ENCODE measurements around the gene PDE4B. TPM values are rescaled to one million over a fixed set of nuclear protein-coding genes. Genes with fewer than 3 reads are reported as not detected.
"Not testable (repeated sequence)": the region's sequence is repeated elsewhere in the genome, so short reads cannot be mapped to it uniquely, and the experiment has no call there.

Gene PDE4B
- total and polyA plus RNA-seq, 11 donors, result 1.4 to 71.9 (median 16.2) TPM

GRCh38 chr1:65844821-65845534, 52.3 kb downstream of the PDE4B start:
- Histone ChIP-seq H3K9me3 (peaks cover 0 to 21% (median 8%) of the 10 kb centered on the region in 12 donors), H3K4me1 (peaks cover 0 to 4% (median 0%) of the 10 kb centered on the region in 12 donors), H3K27ac (no peak overlapping the region), H3K4me3 (no peak overlapping the region), H3K36me3 (no peaks in the 10 kb centered on the region), H3K27me3 (no peaks in the 10 kb centered on the region)
- DNase-seq, result no peak
- TF ChIP-seq CTCF (IDR thresholded peaks at IDR 0.05) (no peak), POLR2A (IDR thresholded peaks at IDR 0.05) (no peak)
- intact Hi-C loops (cut with DNase I), result no loop called here
- 69 to 79% (median 76%) methylated on average over 3 of the region's 3 CpGs for WGBS, 4 donors
- ATAC-seq, result no peak

- no peak overlapping the region for H3K4me3 ChIP-seq
- no peaks in the 10 kb centered on the region for H3K36me3 ChIP-seq
- 80 to 85% (median 83%) methylated on average over 7 of the region's 7 CpGs for WGBS, 4 donors
- peaks cover 0 to 4% (median 0%) of the 10 kb centered on the region in 12 donors for H3K4me1 ChIP-seq
- peaks cover 0 to 21% (median 8%) of the 10 kb centered on the region in 12 donors for H3K9me3 ChIP-seq
- no peaks in the 10 kb centered on the region for H3K27me3 ChIP-seq
- TF ChIP-seq CTCF (IDR thresholded peaks at IDR 0.05) (no peak), POLR2A (IDR thresholded peaks at IDR 0.05) (no peak)
- DNase-seq (no peak), ATAC-seq (peak in 1 of 4 donors; percentile 33)
- H3K27ac ChIP-seq, result peak overlapping the region in 1 of 12 donors; percentile 37
- intact Hi-C loops (cut with DNase I), result no loop called here
Measured at GRCh38 chr1:65845535-65846060, 52.9 kb downstream of the PDE4B start.

GRCh38 chr1:65846866-65847265, 54.2 kb downstream of the PDE4B start:
- no peaks in the 10 kb centered on the region for H3K36me3 ChIP-seq
- ATAC-seq (no peak), DNase-seq (no peak)
- intact Hi-C loops (cut with DNase I), result no loop called here
- peaks cover 0 to 4% (median 0%) of the 10 kb centered on the region in 12 donors for H3K4me1 ChIP-seq
- H3K9me3 ChIP-seq, result peaks cover 0 to 22% (median 8%) of the 10 kb centered on the region in 12 donors
- TF ChIP-seq CTCF (IDR thresholded peaks at IDR 0.05), result no peak
- TF ChIP-seq POLR2A (IDR thresholded peaks at IDR 0.05), result no peak
- H3K4me3 ChIP-seq, result no peak overlapping the region
- H3K27ac ChIP-seq, result no peak overlapping the region
- H3K27me3 ChIP-seq, result no peaks in the 10 kb centered on the region

- no peaks in the 10 kb centered on the region for H3K36me3 ChIP-seq
- H3K4me3 ChIP-seq, result no peak overlapping the region
- ATAC-seq (no peak), DNase-seq (no peak)
- H3K27me3 ChIP-seq, result no peaks in the 10 kb centered on the region
- peaks cover 0 to 4% (median 0%) of the 10 kb centered on the region in 12 donors for H3K4me1 ChIP-seq
- 78 to 88% (median 87%) methylated on average over 2 of the region's 2 CpGs for WGBS, 4 donors
- TF ChIP-seq POLR2A (IDR thresholded peaks at IDR 0.05), result no peak
- TF ChIP-seq CTCF (IDR thresholded peaks at IDR 0.05), result no peak
- H3K9me3 ChIP-seq, result peaks cover 0 to 27% (median 8%) of the 10 kb centered on the region in 12 donors
- intact Hi-C loops (cut with DNase I), result no loop called here
- no peak overlapping the region for H3K27ac ChIP-seq
Measured at GRCh38 chr1:65850281-65850680, 57.6 kb downstream of the PDE4B start.

- DNase-seq; H3K27me3 ChIP-seq; intact Hi-C loops (cut with DNase I); H3K4me1 ChIP-seq; H3K27ac ChIP-seq; H3K4me3 ChIP-seq; ATAC-seq; H3K36me3 ChIP-seq: not testable (repeated sequence)
- H3K9me3 ChIP-seq, result peaks cover 0 to 14% (median 0%) of the 10 kb centered on the region in 12 donors
- WGBS, 4 donors, result 71 to 83% (median 78%) methylated on average over 3 of the region's 3 CpGs
Measured at GRCh38 chr1:65856591-65856990, 63.9 kb downstream of the PDE4B start.

All from heart left ventricle (tissue), 16 donors.